Body of pancreas (tissue), 4 donors: Measurements from ENCODE around the gene OR5K2.

Experiments used
- CTCF ChIP-seq, 7 experiments: fragments of 450-650 bp in 4 of 7; fragments of 200-600 bp in 3 of 7; sonication (generic) in 3 of 7; IDR thresholded peaks; one replicate each; pipeline ENCODE4 v1.5.1; 2016 to 2019; ENCODE audit warnings: antibody characterized with exemption in 7 of 7
- POLR2A ChIP-seq, 3 donors: fragments of 450-650 bp; IDR thresholded peaks; one replicate each; pipeline ENCODE4 v1.6.1; 2016; ENCODE audit warnings: antibody characterized with exemption in 3 of 3, mild to moderate bottlenecking in 2 of 3

- TF ChIP-seq CTCF (IDR thresholded peaks at IDR 0.05) (no peak), POLR2A (IDR thresholded peaks at IDR 0.05) (no peak)
These were observed 14.6 kb upstream of the OR5K2 start for GRCh38 chr3:98482717-98483482.
